HepG2 (cell line): Measurements from ENCODE around the gene STK32B. TPM values are rescaled to one million over a fixed set of nuclear protein-coding genes. Genes with fewer than 3 reads are reported as not detected.
A peak's percentile ranks its signal among the peaks of the same experiment; 100 is the strongest.

ENCODE experiments used
- ATAC-seq: fragments of 200-7000 bp; cut with Tn5 transposase; 3 replicates; pipeline ENCODE4 v1.9.1; 2020; ENCODE audit warnings: mild to moderate bottlenecking, moderate library complexity
- BruUV-seq: library from RNA; stranded (reverse); fragments of 400-500 nt; replicated peaks from 2 replicates; lab custom pipeline; 2021; lab: Mats Ljungman, UMichigan
- CTCF ChIA-PET: fragments of 300-600 bp; formaldehyde crosslinking; extraction: SDS; loops from one replicate; lab custom pipeline; 2021; ENCODE audit warnings: low total read pairs, inconsistent platforms, low intra/inter-chr PET ratio; lab: Yijun Ruan, JAX
- POLR2A ChIA-PET: fragments of 350-600 bp; sonication (Branson Sonifier 250); formaldehyde crosslinking; loops from one replicate; lab custom pipeline; 2020; ENCODE audit warnings: antibody characterized with exemption, inconsistent platforms; lab: Yijun Ruan, JAX
- DNase-seq: peaks from one replicate; pipeline ENCODE4 v3.0.0-alpha.2; 2015; ENCODE audit warnings: low spot score
- FAIRE-seq: peaks from 3 replicates; lab custom pipeline; 2011; peaks lifted over from hg19 to GRCh38; lab: Jason Lieb, UNC
- H2AFZ ChIP-seq: one replicate; pipeline ENCODE4 v1.6.1; 2011; ENCODE audit warnings: low read length, inconsistent platforms
- H3K27ac ChIP-seq: fragments of 300-600 bp; 3 replicates; pipeline ENCODE4 v1.8.0; 2011; ENCODE audit warnings: mixed run types, mild to moderate bottlenecking, mixed read lengths, low read length, inconsistent platforms; ENCODE audit not compliant: insufficient read depth; ENCODE audit errors: extremely low read length
- H3K27me3 ChIP-seq, 2 experiments: fragments of 200-600 bp in 1 of 2; 2 replicates in 1 of 2; 3 replicates in 1 of 2; pipeline versions ENCODE4 v1.6.0 to v1.8.0; 2011; ENCODE audit warnings: low read length in 2 of 2, mild to moderate bottlenecking in 2 of 2, moderate library complexity in 2 of 2, inconsistent platforms in 1 of 2; ENCODE audit not compliant: insufficient read depth in 2 of 2, control insufficient read depth in 1 of 2
- H3K36me3 ChIP-seq, 2 experiments: fragments of 200-600 bp in 1 of 2; replicated peaks in 1 of 2; 2 replicates in 1 of 2; 3 replicates in 1 of 2; pipeline versions ENCODE4 v1.5.1 to v1.8.0; 2011; ENCODE audit warnings: low read length in 2 of 2, inconsistent platforms in 1 of 2; ENCODE audit not compliant: insufficient read depth in 2 of 2, control insufficient read depth in 1 of 2
- H3K4me1 ChIP-seq: 2 replicates; pipeline ENCODE4 v1.5.1; 2012; ENCODE audit warnings: low read length, inconsistent platforms; ENCODE audit not compliant: insufficient read depth
- H3K4me2 ChIP-seq: 2 replicates; pipeline ENCODE4 v1.6.0; 2011; ENCODE audit warnings: low read depth, low read length, inconsistent platforms
- H3K4me3 ChIP-seq, 3 experiments: fragments of 200-600 bp in 1 of 3; sonication (generic), shearing (Covaris generic) in 1 of 3; replicated peaks in 1 of 3; 2 replicates each; pipeline ENCODE4 v1.5.1; 2011 to 2016; ENCODE audit warnings: low read length in 3 of 3, inconsistent platforms in 2 of 3, low read depth in 2 of 3, mild to moderate bottlenecking in 2 of 3, control low read depth in 1 of 3, mixed read lengths in 1 of 3; ENCODE audit not compliant: insufficient read depth in 1 of 3
- H3K79me2 ChIP-seq: one replicate; pipeline ENCODE4 v1.6.1; 2011; ENCODE audit warnings: low read length, inconsistent platforms; ENCODE audit not compliant: insufficient read depth
- H3K9ac ChIP-seq: 2 replicates; pipeline ENCODE4 v1.6.0; 2011; ENCODE audit warnings: mild to moderate bottlenecking, low read depth, low read length, inconsistent platforms; ENCODE audit not compliant: insufficient read depth
- H3K9me3 ChIP-seq: 2 replicates; pipeline ENCODE4 v1.5.1; 2012; ENCODE audit warnings: mild to moderate bottlenecking, low read length
- H4K20me1 ChIP-seq: 2 replicates; pipeline ENCODE4 v1.6.0; 2011; ENCODE audit warnings: inconsistent platforms, mild to moderate bottlenecking, low read length, moderate library complexity; ENCODE audit not compliant: insufficient read depth
- GPN1 ChIP-seq: sonication (generic); formaldehyde crosslinking; IDR thresholded peaks from 2 replicates; pipeline ENCODE4 v1.5.1; 2020; ENCODE audit warnings: missing genetic modification reagents, borderline replicate concordance
- NCOA2 ChIP-seq: sonication (generic); formaldehyde crosslinking; IDR thresholded peaks from 2 replicates; pipeline ENCODE4 v1.8.0; 2022; ENCODE audit warnings: inconsistent platforms
- NFE2L1 ChIP-seq: sonication (generic); formaldehyde crosslinking; IDR thresholded peaks from 2 replicates; pipeline ENCODE4 v1.4.0; 2020; ENCODE audit warnings: missing genetic modification reagents, mild to moderate bottlenecking, borderline replicate concordance
- RAD51 ChIP-seq: fragments of 450-650 bp; IDR thresholded peaks from 2 replicates; pipeline ENCODE4 v1.6.1; 2016; ENCODE audit warnings: borderline replicate concordance
- ZIK1 ChIP-seq: sonication (generic); formaldehyde crosslinking; IDR thresholded peaks from 2 replicates; pipeline ENCODE4 v1.5.0; 2020; ENCODE audit warnings: mild to moderate bottlenecking, low read depth, missing genetic modification reagents, borderline replicate concordance
- ZNF34 ChIP-seq: sonication (generic); formaldehyde crosslinking; IDR thresholded peaks from 2 replicates; pipeline ENCODE4 v1.4.0; 2020; ENCODE audit warnings: mild to moderate bottlenecking, missing genetic modification reagents, borderline replicate concordance
- ZNF546 ChIP-seq: sonication (generic); formaldehyde crosslinking; conservative IDR thresholded peaks from 2 replicates; pipeline ENCODE4 v1.8.1; 2023; ENCODE audit warnings: mild to moderate bottlenecking, missing genetic modification reagents
- ZNF770 ChIP-seq: sonication (generic); formaldehyde crosslinking; IDR thresholded peaks from 2 replicates; pipeline ENCODE4 v1.5.0; 2020; ENCODE audit warnings: mild to moderate bottlenecking, missing genetic modification reagents
- WGBS: methylation state at CpG from one replicate; pipeline ENCODE4 v1.1.6; 2017; ENCODE audit warnings: low lambda C conversion rate; 5-methylcytosine and 5-hydroxymethylcytosine counted together
- in situ Hi-C: cut with HindIII; loops from 2 replicates; pipeline ENCODE4 v1.10.0; 2017; ENCODE audit warnings: low pct_unique_long_range_greater_than_20kb; ENCODE audit not compliant: extremely low pct_ligation_motif_present
- intact Hi-C: fragments of 100-400 bp; cut with micrococcal nuclease; formaldehyde crosslinking; loops from one replicate; pipeline ENCODE4 v1.10.0; 2022; ENCODE audit not compliant: unreplicated experiment
- polyA plus RNA-seq, 8 experiments: library from polyadenylated mRNA; depleted of rRNA in 3 of 8; stranded (reverse) in 7 of 8; unstranded in 1 of 8; fragments of >200 nt; fragmentation: Illumina TruSeq in 4 of 8; extraction: Trizol in 4 of 8; gene quantifications; 2 replicates each; pipeline versions ENCODE4 v1.2.1 to v1.2.3, GENCODE V29; 2011 to 2016; ENCODE audit warnings: low read depth in 4 of 8, missing spikeins in 1 of 8, mixed read lengths in 1 of 8; ENCODE audit not compliant: insufficient read depth in 1 of 8
- total RNA-seq, 5 experiments: library from RNA; depleted of rRNA; stranded (reverse); fragments of >200 nt; fragmentation: Illumina TruSeq; extraction: Trizol; gene quantifications; 2 replicates each; pipeline ENCODE4 v1.2.3, GENCODE V29; 2016; ENCODE audit warnings: low read depth in 1 of 5
- TF ChIP-seq, protein P1 (sequence below): fragments of 450-650 bp; IDR thresholded peaks from 2 replicates; pipeline ENCODE4 v1.6.1; 2016
- TF ChIP-seq, protein P2 (sequence below): sonication (generic); formaldehyde crosslinking; IDR thresholded peaks from 2 replicates; pipeline ENCODE4 v1.5.0; 2020; ENCODE audit warnings: missing genetic modification reagents

The STK32B gene
- total and polyA plus RNA-seq, 2 of the 13 experiments (the other 11 are each of a cell fraction or from before 2014, with no cell fraction given), result not detected

DNA sequence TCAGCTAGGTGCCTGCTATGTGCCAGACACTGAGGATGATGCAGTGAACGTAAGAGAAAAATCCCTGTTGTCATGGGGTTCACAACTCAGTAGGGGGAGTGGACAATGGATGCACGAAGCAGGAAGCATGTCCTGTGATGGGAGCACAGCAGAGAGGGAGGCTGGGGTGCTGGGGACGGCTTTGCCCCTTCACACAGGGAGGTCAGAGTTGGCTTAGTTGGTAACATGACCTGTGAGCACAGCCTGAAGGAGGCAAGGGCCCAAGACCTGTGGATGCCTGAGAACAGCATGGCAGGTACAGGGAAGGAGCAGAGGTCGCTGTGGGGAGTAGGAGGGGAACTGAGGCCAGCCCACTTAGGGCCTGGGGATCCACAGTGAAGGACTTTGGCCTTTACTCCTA lies 109.4 kb downstream of the STK32B start (continued):
- TF ChIP-seq ZNF770, result no peak
- TF ChIP-seq ZIK1 (CRISPR knock-in tag), result no peak

- Histone ChIP-seq H3K79me2 (no peaks in the 10 kb centered on the region), H3K27me3 (peaks cover 0 to 38% of the 10 kb centered on the region in 2 experiments; a peak in 3 of 5 replicates), H3K27ac (no peak overlapping the region), H3K36me3 (no peaks in the 10 kb centered on the region), H3K4me1 (peaks cover 8% of the 10 kb centered on the region), H3K9ac (no peak overlapping the region), H2AFZ (no peak overlapping the region), H3K9me3 (no peaks in the 10 kb centered on the region), H4K20me1 (peaks cover 3% of the 10 kb centered on the region), H3K4me3 (no peak overlapping the region), H3K4me2 (no peak overlapping the region)
- ATAC-seq (no peak), FAIRE-seq (no peak), DNase-seq (no peak)
- in situ Hi-C loops, result no loop called here
- CTCF ChIA-PET, result no interaction called here
- TF ChIP-seq GPN1 (CRISPR knock-in tag) (no peak), NFE2L1 (CRISPR knock-in tag) (no peak), NCOA2 (CRISPR knock-in tag) (no peak), ZNF34 (CRISPR knock-in tag) (no peak), RAD51 (no peak), ZNF546 (CRISPR knock-in tag) (no peak)
- TF ChIP-seq, protein P1, sequence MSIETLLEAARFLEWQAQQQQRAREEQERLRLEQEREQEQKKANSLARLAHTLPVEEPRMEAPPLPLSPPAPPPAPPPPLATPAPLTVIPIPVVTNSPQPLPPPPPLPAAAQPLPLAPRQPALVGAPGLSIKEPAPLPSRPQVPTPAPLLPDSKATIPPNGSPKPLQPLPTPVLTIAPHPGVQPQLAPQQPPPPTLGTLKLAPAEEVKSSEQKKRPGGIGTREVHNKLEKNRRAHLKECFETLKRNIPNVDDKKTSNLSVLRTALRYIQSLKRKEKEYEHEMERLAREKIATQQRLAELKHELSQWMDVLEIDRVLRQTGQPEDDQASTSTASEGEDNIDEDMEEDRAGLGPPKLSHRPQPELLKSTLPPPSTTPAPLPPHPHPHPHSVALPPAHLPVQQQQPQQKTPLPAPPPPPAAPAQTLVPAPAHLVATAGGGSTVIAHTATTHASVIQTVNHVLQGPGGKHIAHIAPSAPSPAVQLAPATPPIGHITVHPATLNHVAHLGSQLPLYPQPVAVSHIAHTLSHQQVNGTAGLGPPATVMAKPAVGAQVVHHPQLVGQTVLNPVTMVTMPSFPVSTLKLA, result peak; percentile 24; the same call in 1 of the 2 replicates
- TF ChIP-seq, protein P2, sequence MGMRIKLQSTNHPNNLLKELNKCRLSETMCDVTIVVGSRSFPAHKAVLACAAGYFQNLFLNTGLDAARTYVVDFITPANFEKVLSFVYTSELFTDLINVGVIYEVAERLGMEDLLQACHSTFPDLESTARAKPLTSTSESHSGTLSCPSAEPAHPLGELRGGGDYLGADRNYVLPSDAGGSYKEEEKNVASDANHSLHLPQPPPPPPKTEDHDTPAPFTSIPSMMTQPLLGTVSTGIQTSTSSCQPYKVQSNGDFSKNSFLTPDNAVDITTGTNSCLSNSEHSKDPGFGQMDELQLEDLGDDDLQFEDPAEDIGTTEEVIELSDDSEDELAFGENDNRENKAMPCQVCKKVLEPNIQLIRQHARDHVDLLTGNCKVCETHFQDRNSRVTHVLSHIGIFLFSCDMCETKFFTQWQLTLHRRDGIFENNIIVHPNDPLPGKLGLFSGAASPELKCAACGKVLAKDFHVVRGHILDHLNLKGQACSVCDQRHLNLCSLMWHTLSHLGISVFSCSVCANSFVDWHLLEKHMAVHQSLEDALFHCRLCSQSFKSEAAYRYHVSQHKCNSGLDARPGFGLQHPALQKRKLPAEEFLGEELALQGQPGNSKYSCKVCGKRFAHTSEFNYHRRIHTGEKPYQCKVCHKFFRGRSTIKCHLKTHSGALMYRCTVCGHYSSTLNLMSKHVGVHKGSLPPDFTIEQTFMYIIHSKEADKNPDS (CRISPR knock-in tag), result no peak
- BruUV-seq, result no TSS peak
- POLR2A ChIA-PET, result no interaction called here
- WGBS, result 2% methylated on average over 6 of the region's 6 CpGs
- intact Hi-C loops, result no loop called here
Measured at GRCh38 chr4:5162909-5163508, 111.7 kb downstream of the STK32B start.
